HUES6 (cell line): ENCODE data around the gene NUP54.

Source experiments
- H3K27ac ChIP-seq: 2 replicates; pipeline ENCODE4 v1.7.0; 2013; ENCODE audit warnings: low read depth, mild to moderate bottlenecking, low read length, inconsistent platforms
- H3K27me3 ChIP-seq: 2 replicates; pipeline ENCODE4 v1.6.1; 2013; ENCODE audit warnings: low read length; ENCODE audit not compliant: control insufficient read depth, insufficient read depth
- H3K36me3 ChIP-seq: 2 replicates; pipeline ENCODE4 v1.6.1; 2013; ENCODE audit warnings: low read length; ENCODE audit not compliant: control insufficient read depth, insufficient read depth
- H3K4me1 ChIP-seq: 2 replicates; pipeline ENCODE4 v1.6.1; 2013; ENCODE audit warnings: low read length; ENCODE audit not compliant: control insufficient read depth, insufficient read depth
- H3K4me3 ChIP-seq: 2 replicates; pipeline ENCODE4 v1.5.1; 2013; ENCODE audit warnings: low read depth, low read length
- H3K9ac ChIP-seq: one replicate; pipeline ENCODE4 v1.6.1; 2013; ENCODE audit warnings: mild to moderate bottlenecking, low read length
- H3K9me3 ChIP-seq: 2 replicates; pipeline ENCODE4 v1.6.1; 2013; ENCODE audit warnings: low read depth, low read length; ENCODE audit not compliant: control insufficient read depth, insufficient read depth

The NUP54 gene

GRCh38 chr4:76148142-76148865 is at the start of gene NUP54:
Gene NUP54 (minus strand): TSS chr4:76148397. CDS start chr4:76148374, 23 bp downstream.
- H3K4me1 ChIP-seq: peaks cover 4% of the 10 kb centered on the region; the same call in 1 of the 2 replicates

DNA sequence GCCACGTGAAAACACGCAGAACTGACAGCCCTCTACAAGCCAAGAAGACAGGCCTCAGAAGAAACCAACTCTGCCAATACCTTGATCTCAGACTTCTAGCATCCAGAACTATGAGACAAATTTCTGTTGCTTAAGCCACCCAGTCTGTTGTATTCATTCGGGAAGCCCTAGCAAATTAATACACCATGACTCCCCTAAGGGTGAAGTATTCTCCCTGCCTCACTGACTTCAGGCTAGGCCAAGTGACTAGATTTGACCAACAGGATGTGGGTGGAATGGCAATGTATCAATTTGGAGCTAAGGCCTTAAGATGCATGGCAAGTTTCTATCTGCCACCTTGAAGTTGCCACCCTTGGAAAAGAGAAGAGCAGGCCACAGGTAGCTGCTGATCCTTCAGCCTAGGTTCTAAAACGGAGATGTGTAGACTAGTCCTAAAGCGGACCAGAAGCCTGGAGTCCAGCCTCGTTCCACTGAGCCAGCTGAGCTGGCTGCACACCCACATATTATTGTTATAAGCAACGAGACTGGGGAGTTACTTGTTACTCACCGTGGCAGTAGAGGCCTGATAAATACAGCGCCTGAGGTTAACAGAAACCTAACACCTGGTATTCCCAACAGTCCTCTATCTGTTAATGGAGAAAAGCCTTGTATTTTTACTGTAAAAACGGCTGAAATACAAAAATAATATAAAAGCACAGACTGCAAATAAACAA is 49.0 kb upstream of the NUP54 start:
- no peak overlapping the region for H3K27ac ChIP-seq
- no peak overlapping the region for H3K4me3 ChIP-seq
- H3K9ac ChIP-seq: no peak overlapping the region
- H3K4me1 ChIP-seq: peaks cover 11% of the 10 kb centered on the region
- H3K9me3 ChIP-seq: peaks cover 10% of the 10 kb centered on the region
- H3K36me3 ChIP-seq: peaks cover 34% of the 10 kb centered on the region
- no peaks in the 10 kb centered on the region for H3K27me3 ChIP-seq

More at GRCh38 chr4:76148142-76148865, at the start of gene NUP54:
- peak within 1 kb of the TSS; percentile 97 for H3K9ac ChIP-seq
- H3K27me3 ChIP-seq: no peaks in the 10 kb centered on the region
- no peaks in the 10 kb centered on the region for H3K9me3 ChIP-seq
- peak within 1 kb of the TSS; percentile 83 for H3K4me3 ChIP-seq
- H3K27ac ChIP-seq: peak within 1 kb of the TSS; percentile 98
- peaks cover 13% of the 10 kb centered on the region for H3K36me3 ChIP-seq

- Histone ChIP-seq H3K27ac (no peak overlapping the region), H3K4me3 (no peak overlapping the region), H3K36me3 (peaks cover 38% of the 10 kb centered on the region), H3K27me3 (no peaks in the 10 kb centered on the region), H3K9me3 (peaks cover 16% of the 10 kb centered on the region), H3K9ac (no peak overlapping the region), H3K4me1 (peaks cover 11% of the 10 kb centered on the region)
These were observed 48.2 kb upstream of the NUP54 start for GRCh38 chr4:76196376-76196775.

DNA sequence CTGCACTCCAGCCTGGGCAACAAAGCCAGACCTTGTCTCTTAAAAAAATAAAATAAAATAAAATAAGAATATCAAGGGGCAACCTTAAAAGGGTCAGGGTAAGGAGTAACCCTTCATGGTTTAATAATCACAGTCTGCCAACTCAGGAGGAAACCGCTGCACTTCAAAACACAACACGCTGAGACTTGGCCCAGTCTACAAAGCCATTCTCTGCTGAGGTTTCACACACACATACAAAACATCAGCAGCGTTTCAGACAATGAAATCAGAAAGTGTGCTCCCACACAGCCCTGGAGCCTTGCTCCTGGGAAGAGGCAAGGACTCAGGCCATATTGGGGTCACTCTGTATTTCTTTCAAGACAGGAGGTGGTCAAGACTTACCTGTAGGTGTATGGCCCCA is 47.1 kb upstream of the NUP54 start:
- no peak overlapping the region for H3K9ac ChIP-seq
- no peak overlapping the region for H3K4me3 ChIP-seq
- peaks cover 18% of the 10 kb centered on the region for H3K9me3 ChIP-seq
- H3K27ac ChIP-seq: no peak overlapping the region
- peaks cover 38% of the 10 kb centered on the region for H3K36me3 ChIP-seq
- H3K4me1 ChIP-seq: peaks cover 11% of the 10 kb centered on the region
- H3K27me3 ChIP-seq: no peaks in the 10 kb centered on the region

- Histone ChIP-seq H3K9ac (no peak overlapping the region), H3K9me3 (peaks cover 18% of the 10 kb centered on the region), H3K4me3 (no peak overlapping the region), H3K36me3 (peaks cover 38% of the 10 kb centered on the region), H3K4me1 (peaks cover 11% of the 10 kb centered on the region), H3K27ac (no peak overlapping the region), H3K27me3 (no peaks in the 10 kb centered on the region)
These were observed 46.1 kb upstream of the NUP54 start for GRCh38 chr4:76194325-76194724.

- peaks cover 37% of the 10 kb centered on the region for H3K36me3 ChIP-seq
- no peaks in the 10 kb centered on the region for H3K4me1 ChIP-seq
- no peak overlapping the region for H3K9ac ChIP-seq
- H3K27ac ChIP-seq: no peak overlapping the region
- H3K9me3 ChIP-seq: peaks cover 18% of the 10 kb centered on the region
- no peaks in the 10 kb centered on the region for H3K27me3 ChIP-seq
- H3K4me3 ChIP-seq: no peak overlapping the region
These were observed 44.0 kb upstream of the NUP54 start for GRCh38 chr4:76192236-76192635.

DNA sequence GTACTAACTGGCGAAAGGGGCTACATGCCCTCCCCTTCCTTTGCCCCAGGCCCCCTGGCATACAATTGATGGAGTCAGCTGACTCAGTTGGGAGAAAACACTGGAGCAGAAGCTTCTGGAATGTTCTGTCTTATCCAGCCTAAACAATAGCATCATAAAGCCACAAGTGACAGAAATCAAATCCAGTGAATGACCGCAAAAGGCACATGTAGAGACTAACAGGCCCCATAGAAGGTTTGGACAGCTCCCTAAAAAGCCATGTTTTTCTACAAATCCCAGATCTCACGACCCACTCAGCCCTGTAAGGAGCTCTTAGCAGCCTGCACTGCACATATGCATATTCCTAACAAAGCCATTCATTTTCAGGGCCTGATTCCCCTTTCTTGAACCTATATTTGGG is 40.4 kb upstream of the NUP54 start:
- H3K4me1 ChIP-seq: no peaks in the 10 kb centered on the region
- H3K27ac ChIP-seq: no peak overlapping the region
- H3K4me3 ChIP-seq: no peak overlapping the region
- H3K9me3 ChIP-seq: peaks cover 18% of the 10 kb centered on the region
- H3K36me3 ChIP-seq: peaks cover 27% of the 10 kb centered on the region
- H3K9ac ChIP-seq: no peak overlapping the region
- H3K27me3 ChIP-seq: no peaks in the 10 kb centered on the region

DNA sequence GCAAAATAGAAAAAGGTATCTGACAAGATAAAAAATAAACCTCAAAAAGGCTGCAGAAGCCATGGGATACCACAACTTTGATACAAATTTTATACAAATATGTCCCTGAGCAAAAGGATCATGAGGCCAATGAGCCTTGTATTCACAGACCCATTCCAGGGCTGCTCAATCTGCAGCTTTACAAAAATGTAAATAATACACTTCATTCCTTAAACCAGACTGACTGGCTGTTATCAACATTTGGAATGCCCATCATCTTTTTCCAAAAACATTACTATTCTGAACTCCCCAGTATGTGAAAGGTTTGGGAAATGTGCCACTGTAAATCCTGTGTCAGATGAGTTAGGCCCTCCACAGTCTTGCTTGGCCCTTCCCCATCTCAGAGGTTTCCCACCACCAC is 40.0 kb upstream of the NUP54 start:
- H3K27me3 ChIP-seq: no peaks in the 10 kb centered on the region
- H3K4me1 ChIP-seq: no peaks in the 10 kb centered on the region
- H3K4me3 ChIP-seq: no peak overlapping the region
- H3K36me3 ChIP-seq: peaks cover 23% of the 10 kb centered on the region
- H3K27ac ChIP-seq: no peak overlapping the region
- no peak overlapping the region for H3K9ac ChIP-seq
- H3K9me3 ChIP-seq: peaks cover 15% of the 10 kb centered on the region

- peaks cover 13% of the 10 kb centered on the region for H3K36me3 ChIP-seq
- no peaks in the 10 kb centered on the region for H3K4me1 ChIP-seq
These were observed 39.0 kb upstream of the NUP54 start for GRCh38 chr4:76187152-76187551.

GRCh38 chr4:76182463-76182862 is 34.3 kb upstream of the NUP54 start:
- Histone ChIP-seq H3K9me3 (no peaks in the 10 kb centered on the region), H3K27me3 (no peaks in the 10 kb centered on the region), H3K4me1 (no peaks in the 10 kb centered on the region), H3K27ac (no peak overlapping the region), H3K36me3 (peaks cover 9% of the 10 kb centered on the region), H3K9ac (no peak overlapping the region), H3K4me3 (no peak overlapping the region)

More at GRCh38 chr4:76187152-76187551, 39.0 kb upstream of the NUP54 start:
- peaks cover 7% of the 10 kb centered on the region for H3K9me3 ChIP-seq
- H3K4me3 ChIP-seq: no peak overlapping the region
- H3K27ac ChIP-seq: no peak overlapping the region
- H3K9ac ChIP-seq: no peak overlapping the region
- H3K27me3 ChIP-seq: no peaks in the 10 kb centered on the region
